ENCODE measurements around the gene SLC25A22.

- TF ChIP-seq CTCF (IDR thresholded peaks at IDR 0.05), result no peak
- no peak for TF ChIP-seq BHLHE40 (IDR thresholded peaks at IDR 0.05; ENCODE audit: low read depth, low read length)
- TF ChIP-seq NR3C1 (IDR thresholded peaks at IDR 0.05), result no peak
- no peak for TF ChIP-seq ZFP36 (IDR thresholded peaks at IDR 0.05; ENCODE audit: borderline replicate concordance, partially characterized antibody)
- no peak for TF ChIP-seq USF2 (IDR thresholded peaks at IDR 0.05)
- TF ChIP-seq POLR2AphosphoS2 (conservative IDR thresholded peaks at IDR 0.05; ENCODE audit: low read length), result no peak
Measured at GRCh38 chr11:846496-847098, 48.5 kb upstream of the SLC25A22 start.

Data from A549 (cell line).